Tibial nerve (tissue), 4 donors: ENCODE data around the gene UBA1.

Source experiments
- CTCF ChIP-seq, 5 experiments: fragments of 200-600 bp in 3 of 5; fragments of 450-650 bp in 2 of 5; sonication (generic) in 3 of 5; IDR thresholded peaks; one replicate each; pipeline ENCODE4 v1.5.1; 2016 to 2019; ENCODE audit warnings: antibody characterized with exemption in 5 of 5, mild to moderate bottlenecking in 3 of 5, moderate library complexity in 2 of 5
- EP300 ChIP-seq, 2 donors: sonication (generic); formaldehyde crosslinking; IDR thresholded peaks; one replicate each; pipeline ENCODE4 v1.6.1; 2017; ENCODE audit warnings: antibody characterized with exemption in 2 of 2, mild to moderate bottlenecking in 1 of 2
- POLR2A ChIP-seq, 2 donors: fragments of 450-650 bp; IDR thresholded peaks; one replicate each; pipeline ENCODE4 v1.6.1; 2017; ENCODE audit warnings: antibody characterized with exemption in 2 of 2, mild to moderate bottlenecking in 2 of 2, moderate library complexity in 2 of 2

DNA sequence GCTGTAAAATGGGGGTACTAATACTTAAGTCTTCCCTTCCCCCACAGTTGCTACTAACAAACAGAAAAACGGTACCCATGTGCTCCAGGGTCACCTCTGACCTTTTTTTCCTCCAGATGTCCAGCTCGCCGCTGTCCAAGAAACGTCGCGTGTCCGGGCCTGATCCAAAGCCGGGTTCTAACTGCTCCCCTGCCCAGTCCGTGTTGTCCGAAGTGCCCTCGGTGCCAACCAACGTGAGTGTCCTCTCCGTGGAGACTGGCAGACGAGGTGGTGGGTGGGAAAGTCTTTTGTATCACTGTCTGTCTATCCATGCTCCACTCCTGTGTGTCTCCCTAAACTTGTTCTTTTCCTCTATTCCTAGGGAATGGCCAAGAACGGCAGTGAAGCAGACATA lies 5.1 kb downstream of the UBA1 start:
- no peak for TF ChIP-seq POLR2A (IDR thresholded peaks at IDR 0.05)
- TF ChIP-seq CTCF (IDR thresholded peaks at IDR 0.05) = no peak
- no peak for TF ChIP-seq EP300 (IDR thresholded peaks at IDR 0.05)
